HL-60 (cell line): ENCODE data around the gene OGFOD3.

ENCODE experiments used
- DNase-seq, 2 experiments: peaks; one replicate each; pipeline ENCODE4 v3.0.0-alpha.2; 2010 to 2020; ENCODE audit warnings: low read depth in 1 of 2, low spot score in 1 of 2
- H3K27ac ChIP-seq: fragments of 250-450 bp; sonication (Bioruptor Pico); replicated peaks from 2 replicates; pipeline ENCODE4 v1.5.1; 2020; ENCODE audit warnings: mild to moderate bottlenecking, moderate library complexity
- H3K27me3 ChIP-seq: fragments of 250-450 bp; sonication (Bioruptor Pico); 2 replicates; pipeline ENCODE4 v1.5.1; 2021; ENCODE audit warnings: mild to moderate bottlenecking, moderate library complexity; ENCODE audit not compliant: insufficient read depth, poor library complexity, severe bottlenecking
- H3K4me3 ChIP-seq: replicated peaks from 2 replicates; pipeline ENCODE4 v1.5.1; 2011; ENCODE audit warnings: mild to moderate bottlenecking, control low read depth, low read length; ENCODE audit not compliant: insufficient read depth
- CTCF ChIP-seq: IDR thresholded peaks from one replicate; pipeline ENCODE4 v1.5.1; 2011; ENCODE audit warnings: low read length, control low read depth, inconsistent platforms; ENCODE audit not compliant: insufficient read depth
- GABPA ChIP-seq: IDR thresholded peaks from 2 replicates; pipeline ENCODE4 v1.6.1; 2012; ENCODE audit warnings: low read depth
- POLR2AphosphoS5 ChIP-seq: IDR thresholded peaks from 2 replicates; pipeline ENCODE4 v1.6.1; 2012; ENCODE audit warnings: low read depth
- REST ChIP-seq: IDR thresholded peaks from 2 replicates; pipeline ENCODE4 v1.6.1; 2012; ENCODE audit warnings: low read depth; ENCODE audit not compliant: insufficient replicate concordance
- SPI1 ChIP-seq: IDR thresholded peaks from 2 replicates; pipeline ENCODE4 v1.6.1; 2012; ENCODE audit warnings: low read depth, mild to moderate bottlenecking, borderline replicate concordance

Gene OGFOD3

GRCh38 chr17:82415786-82416185, 2.6 kb downstream of the OGFOD3 start:
- H3K27ac ChIP-seq, result no peak overlapping the region
- TF ChIP-seq SPI1, result no peak
- no peak for TF ChIP-seq POLR2AphosphoS5
- TF ChIP-seq GABPA, result no peak
- TF ChIP-seq REST, result no peak
- TF ChIP-seq CTCF, result no peak
- DNase-seq, result no peak
- no peak overlapping the region for H3K4me3 ChIP-seq
- H3K27me3 ChIP-seq, result no peaks in the 10 kb centered on the region

GRCh38 chr17:82415336-82415735, 3.0 kb downstream of the OGFOD3 start:
- no peak overlapping the region for H3K27ac ChIP-seq

More at GRCh38 chr17:82415336-82415735, 3.0 kb downstream of the OGFOD3 start:
- no peak for DNase-seq
- Histone ChIP-seq H3K4me3 (no peak overlapping the region), H3K27me3 (no peaks in the 10 kb centered on the region)
- no peak for TF ChIP-seq GABPA
- no peak for TF ChIP-seq REST
- no peak for TF ChIP-seq POLR2AphosphoS5
- no peak for TF ChIP-seq CTCF
- no peak for TF ChIP-seq SPI1
